ENCODE measurements around the gene SLC44A4. TPM values are rescaled to one million over a fixed set of nuclear protein-coding genes. Genes with fewer than 3 reads are reported as not detected.

SLC44A4 gene
- total and polyA plus RNA-seq, 4 donors, result 0.13 to 2.4 (median 0.17) TPM; not detected in 1

- H3K36me3 ChIP-seq (ENCODE audit: control insufficient read depth in 4 of 4, insufficient read depth in 3 of 4, low read depth in 1 of 4, low read length in 3 of 4), result peaks cover 11 to 40% (median 18%) of the 10 kb centered on the region in 4 donors
- TF ChIP-seq NR2F2 (IDR thresholded peaks at IDR 0.05) (no peak), YY1 (IDR thresholded peaks at IDR 0.05) (no peak), FOXA2 (IDR thresholded peaks at IDR 0.05) (no peak), ATF3 (IDR thresholded peaks at IDR 0.05) (no peak), REST (IDR thresholded peaks at IDR 0.05) (no peak), MAX (IDR thresholded peaks at IDR 0.05) (no peak), FOXA1 (IDR thresholded peaks at IDR 0.05) (no peak), JUND (IDR thresholded peaks at IDR 0.05) (no peak), HNF4A (conservative IDR thresholded peaks at IDR 0.05) (no peak), TAF1 (conservative IDR thresholded peaks at IDR 0.05) (no peak), HNF4G (IDR thresholded peaks at IDR 0.05) (no peak), SP1 (IDR thresholded peaks at IDR 0.05) (no peak), GABPA (IDR thresholded peaks at IDR 0.05 in 1 of 2, conservative IDR thresholded peaks at IDR 0.05 in 1 of 2) (no peak), RXRA (IDR thresholded peaks at IDR 0.05) (no peak), ZBTB33 (IDR thresholded peaks at IDR 0.05) (no peak)
- no peak overlapping the region for H3K4me3 ChIP-seq (ENCODE audit: low read depth in 1 of 3, low read length in 3 of 3)
- H3K9me3 ChIP-seq (ENCODE audit: control insufficient read depth in 4 of 4, low read length in 3 of 4), result no peaks in the 10 kb centered on the region
- H3K4me1 ChIP-seq (ENCODE audit: control insufficient read depth in 4 of 4, insufficient read depth in 4 of 4, low read length in 3 of 4), result no peaks in the 10 kb centered on the region
- 81% methylated on average over 13 of the region's 13 CpGs for WGBS
- H3K9ac ChIP-seq (ENCODE audit: low read depth in 1 of 2, low read length in 2 of 2), result no peak overlapping the region
- DNase-seq (ENCODE audit: low spot score), result no peak
- H3K27ac ChIP-seq (ENCODE audit: low read depth in 1 of 2, low read length in 2 of 2), result no peak overlapping the region
- H3K27me3 ChIP-seq (ENCODE audit: control insufficient read depth in 4 of 4, insufficient read depth in 4 of 4, low read length in 3 of 4), result no peaks in the 10 kb centered on the region
Measured at GRCh38 chr6:31879143-31879542, 346 bp upstream of the SLC44A4 start.

- no peaks in the 10 kb centered on the region for H3K4me1 ChIP-seq (ENCODE audit: control insufficient read depth in 4 of 4, insufficient read depth in 4 of 4, low read length in 3 of 4)
- H3K9me3 ChIP-seq (ENCODE audit: control insufficient read depth in 4 of 4, low read length in 3 of 4), result no peaks in the 10 kb centered on the region
- whole genome bisulfite sequencing, result 87% methylated on average over 3 of the region's 3 CpGs
- H3K36me3 ChIP-seq (ENCODE audit: control insufficient read depth in 4 of 4, insufficient read depth in 3 of 4, low read depth in 1 of 4, low read length in 3 of 4), result peaks cover 7 to 31% (median 13%) of the 10 kb centered on the region in 4 donors
- no peak overlapping the region for H3K4me3 ChIP-seq (ENCODE audit: low read depth in 1 of 3, low read length in 3 of 3)
- no peak overlapping the region for H3K27ac ChIP-seq (ENCODE audit: low read depth in 1 of 2, low read length in 2 of 2)
- no peaks in the 10 kb centered on the region for H3K27me3 ChIP-seq (ENCODE audit: control insufficient read depth in 4 of 4, insufficient read depth in 4 of 4, low read length in 3 of 4)
- no peak overlapping the region for H3K9ac ChIP-seq (ENCODE audit: low read depth in 1 of 2, low read length in 2 of 2)
- DNase-seq (ENCODE audit: low spot score), result no peak
- no peak for TF ChIP-seq HNF4A (conservative IDR thresholded peaks at IDR 0.05)
- no peak for TF ChIP-seq NR2F2 (IDR thresholded peaks at IDR 0.05)
- no peak for TF ChIP-seq RAD21 (IDR thresholded peaks at IDR 0.05)
- no peak for TF ChIP-seq CTCF (IDR thresholded peaks at IDR 0.05; ENCODE audit: low read depth, low read length, missing input control)
- no peak for TF ChIP-seq TAF1 (conservative IDR thresholded peaks at IDR 0.05)
- TF ChIP-seq REST (IDR thresholded peaks at IDR 0.05), result no peak
- no peak for TF ChIP-seq RXRA (IDR thresholded peaks at IDR 0.05)
- TF ChIP-seq JUND (IDR thresholded peaks at IDR 0.05), result no peak
- no peak for TF ChIP-seq SP1 (IDR thresholded peaks at IDR 0.05)
- TF ChIP-seq YY1 (IDR thresholded peaks at IDR 0.05), result no peak
- no peak for TF ChIP-seq GABPA (IDR thresholded peaks at IDR 0.05 in 1 of 2, conservative IDR thresholded peaks at IDR 0.05 in 1 of 2)
- TF ChIP-seq ZBTB33 (IDR thresholded peaks at IDR 0.05), result no peak
- no peak for TF ChIP-seq ATF3 (IDR thresholded peaks at IDR 0.05)
- no peak for TF ChIP-seq FOXA2 (IDR thresholded peaks at IDR 0.05)
- no peak for TF ChIP-seq HNF4G (IDR thresholded peaks at IDR 0.05)
Measured at GRCh38 chr6:31878222-31878621, 575 bp downstream of the SLC44A4 start.
